ENCODE results near the gene PTK7.

The PTK7 gene

DNA sequence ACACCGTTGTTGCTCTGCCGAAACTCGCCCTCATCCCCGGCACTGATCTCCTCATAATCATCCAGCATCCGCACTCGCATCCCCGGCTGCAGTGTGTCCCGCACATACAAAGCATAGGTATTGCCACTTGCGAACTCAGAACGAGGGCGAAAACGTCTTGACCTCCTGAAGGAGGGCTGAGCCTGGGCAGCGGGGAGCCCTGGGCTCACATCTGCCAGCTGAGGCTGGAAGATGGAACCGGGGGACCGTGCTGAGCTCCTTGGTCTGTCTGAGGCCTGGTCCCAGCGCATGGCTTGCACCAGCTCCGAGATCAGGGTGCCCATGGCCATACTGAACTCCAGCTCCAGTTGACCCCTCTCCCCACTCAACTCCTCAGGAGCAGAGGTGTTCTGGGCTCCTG, 25.1 kb upstream of the PTK7 start:
- H3K36me3 ChIP-seq: peaks cover 40% of the 10 kb centered on the region
- no peak overlapping the region for H3K27ac ChIP-seq
- no peaks in the 10 kb centered on the region for H3K9me3 ChIP-seq
- peaks cover 12 to 19% of the 10 kb centered on the region in 2 experiments for H3K4me1 ChIP-seq (ENCODE audit: control insufficient read depth in 1 of 2, insufficient read depth in 1 of 2, low read depth in 1 of 2, low read length in 1 of 2)
- no peaks in the 10 kb centered on the region for H3K27me3 ChIP-seq
- no peak overlapping the region for H3K4me3 ChIP-seq (ENCODE audit: low read depth in 1 of 2, low read length in 1 of 2)
- TF ChIP-seq CTCF (IDR thresholded peaks at IDR 0.05): no peak

GRCh38 chr6:43052225-43052841, 23.8 kb upstream of the PTK7 start:
- H3K27ac ChIP-seq: peak overlapping the region; percentile 88
- no peaks in the 10 kb centered on the region for H3K9me3 ChIP-seq

GRCh38 chr6:43052842-43053544, 23.1 kb upstream of the PTK7 start:
- H3K27ac ChIP-seq: peak overlapping the region; percentile 88
- peaks cover 21% of the 10 kb centered on the region for H3K36me3 ChIP-seq
- peak overlapping the region; percentile 74 to 84 for H3K4me3 ChIP-seq (ENCODE audit: low read depth in 1 of 2, low read length in 1 of 2)
- TF ChIP-seq CTCF (IDR thresholded peaks at IDR 0.05): no peak
- no peaks in the 10 kb centered on the region for H3K27me3 ChIP-seq
- H3K9me3 ChIP-seq: no peaks in the 10 kb centered on the region
- H3K4me1 ChIP-seq (ENCODE audit: control insufficient read depth in 1 of 2, insufficient read depth in 1 of 2, low read depth in 1 of 2, low read length in 1 of 2): peaks cover 12 to 19% of the 10 kb centered on the region in 2 experiments

More at GRCh38 chr6:43052225-43052841, 23.8 kb upstream of the PTK7 start:
- TF ChIP-seq CTCF (IDR thresholded peaks at IDR 0.05): no peak
- Histone ChIP-seq H3K27me3 (no peaks in the 10 kb centered on the region), H3K4me3 (ENCODE audit: low read depth in 1 of 2, low read length in 1 of 2) (no peak overlapping the region), H3K4me1 (ENCODE audit: control insufficient read depth in 1 of 2, insufficient read depth in 1 of 2, low read depth in 1 of 2, low read length in 1 of 2) (peaks cover 12 to 19% of the 10 kb centered on the region in 2 experiments), H3K36me3 (peaks cover 26% of the 10 kb centered on the region)

DNA sequence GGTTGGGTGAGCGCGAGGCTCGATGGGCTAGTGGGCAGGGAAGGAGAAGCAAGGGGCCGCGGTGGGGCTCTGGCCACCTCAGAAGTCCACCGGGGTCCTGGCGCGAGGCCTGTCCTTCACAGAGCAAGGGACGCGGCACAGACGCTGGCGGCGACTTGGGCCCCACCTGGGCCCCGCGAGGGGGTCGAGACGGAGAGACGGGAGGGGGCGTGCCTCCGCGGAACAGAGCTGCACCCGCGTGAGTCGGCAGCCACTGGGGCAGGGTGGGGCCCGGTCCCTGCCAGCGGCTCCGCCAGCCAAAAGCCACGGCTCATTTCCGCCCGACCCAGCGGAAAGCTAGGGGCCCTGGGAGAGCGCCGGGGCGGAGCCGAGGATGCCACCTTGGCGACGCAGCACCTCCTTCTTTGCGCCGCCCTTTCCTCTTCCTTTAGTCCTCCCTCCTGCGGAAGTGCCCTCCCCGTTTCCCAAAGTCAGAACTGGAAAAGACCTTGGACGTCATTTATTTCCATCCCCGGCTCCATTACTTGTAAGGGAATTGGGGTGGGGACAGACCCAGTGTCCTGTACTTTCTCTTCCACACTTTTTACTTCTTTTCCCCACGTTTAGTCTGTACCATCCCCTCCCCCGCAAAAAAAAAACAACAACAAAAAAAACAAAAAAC, 22.4 kb upstream of the PTK7 start, which contains the start of gene CUL7:
Gene CUL7, minus strand, starts transcription at position 307 of the 661 bp plus-strand sequence. CDS start 1,063 bp downstream, outside the sequence.
- no peak for TF ChIP-seq CTCF (IDR thresholded peaks at IDR 0.05)
- Histone ChIP-seq H3K4me1 (ENCODE audit: control insufficient read depth in 1 of 2, insufficient read depth in 1 of 2, low read depth in 1 of 2, low read length in 1 of 2) (peaks cover 18 to 23% of the 10 kb centered on the region in 2 experiments), H3K4me3 (ENCODE audit: low read depth in 1 of 2, low read length in 1 of 2) (peak within 1 kb of the TSS; percentile 74 to 84), H3K9me3 (no peaks in the 10 kb centered on the region), H3K27ac (peak within 1 kb of the TSS; percentile 88), H3K36me3 (peaks cover 16% of the 10 kb centered on the region), H3K27me3 (no peaks in the 10 kb centered on the region)

DNA sequence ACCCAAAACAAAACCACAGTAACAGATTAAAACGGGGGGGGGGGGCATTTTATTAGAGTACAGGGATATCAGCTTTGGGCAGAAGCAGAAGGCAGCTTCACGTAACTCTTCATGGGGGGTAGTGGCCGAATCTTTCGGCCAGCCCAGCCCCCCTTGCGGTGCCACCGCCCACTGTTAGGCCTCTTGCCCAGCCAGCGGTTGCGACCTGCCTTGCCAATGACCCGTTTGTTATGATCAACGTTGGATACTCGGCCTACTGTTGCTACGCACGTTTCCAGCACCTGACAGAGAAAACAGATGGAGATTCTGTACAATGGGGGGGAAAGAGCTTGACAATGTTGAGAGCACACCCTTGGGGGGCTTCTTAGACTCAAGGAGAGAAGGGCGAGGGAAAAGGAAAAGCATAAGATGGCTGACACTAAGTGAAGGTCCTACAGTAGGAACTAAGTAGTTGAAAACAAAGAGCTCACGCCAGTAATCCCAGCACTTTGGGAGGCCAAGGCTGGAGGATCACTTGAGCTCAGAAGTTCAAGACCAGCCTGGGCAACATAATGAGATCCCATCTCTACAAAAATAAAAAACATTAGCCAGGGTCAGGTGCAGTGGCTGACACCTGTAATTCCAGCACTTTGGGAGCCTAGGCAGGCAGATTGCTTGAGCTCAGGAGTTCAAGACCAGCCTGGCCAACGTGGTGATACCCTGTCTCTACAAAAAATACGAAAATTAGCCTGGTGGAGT, 21.7 kb upstream of the PTK7 start:
- TF ChIP-seq CTCF (IDR thresholded peaks at IDR 0.05): no peak
- no peaks in the 10 kb centered on the region for H3K9me3 ChIP-seq
- peak overlapping the region; percentile 74 to 84 for H3K4me3 ChIP-seq (ENCODE audit: low read depth in 1 of 2, low read length in 1 of 2)
- peak overlapping the region; percentile 88 for H3K27ac ChIP-seq
- H3K36me3 ChIP-seq: peaks cover 9% of the 10 kb centered on the region
- peaks cover 22 to 24% of the 10 kb centered on the region in 2 experiments for H3K4me1 ChIP-seq (ENCODE audit: control insufficient read depth in 1 of 2, insufficient read depth in 1 of 2, low read depth in 1 of 2, low read length in 1 of 2)
- no peaks in the 10 kb centered on the region for H3K27me3 ChIP-seq

Measured in neutrophil (primary cell).